Measurements from ENCODE around the gene TRIM15.

TRIM15 gene

DNA sequence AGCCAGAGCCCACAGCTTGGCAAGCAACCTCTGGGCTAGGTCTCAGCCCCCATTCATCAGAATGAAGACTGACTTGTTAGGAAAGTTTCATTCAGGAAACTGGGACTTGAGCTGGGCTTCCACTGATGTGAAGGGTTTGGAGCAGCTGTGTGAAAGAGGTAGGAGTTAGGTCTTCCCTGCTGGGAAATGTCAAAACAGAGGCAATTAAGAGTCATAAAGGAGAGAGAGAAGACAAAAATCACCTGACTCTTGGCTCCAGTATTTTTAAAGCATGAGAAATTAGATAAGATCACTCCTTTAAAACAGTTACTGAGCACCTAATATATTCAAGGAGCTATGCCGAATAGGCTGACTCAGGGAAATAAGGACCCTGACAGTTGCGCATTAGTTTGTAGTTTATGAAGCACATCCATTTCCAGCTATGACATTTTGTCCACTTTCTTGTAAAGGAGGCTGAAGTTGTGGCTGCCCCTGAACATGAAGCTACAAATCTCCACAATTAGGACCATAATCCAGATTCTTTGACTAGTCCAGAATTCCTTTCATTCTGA lies 31.3 kb upstream of the TRIM15 start:
- H3K27ac ChIP-seq (ENCODE audit: low read depth, low read length, poor library complexity, severe bottlenecking), result no peak overlapping the region
- no peaks in the 10 kb centered on the region for H3K9me2 ChIP-seq (ENCODE audit: low read depth, low read length)
- no peaks in the 10 kb centered on the region for H4K20me1 ChIP-seq (ENCODE audit: insufficient read depth, low read length)
- no peak overlapping the region for H3K9ac ChIP-seq (ENCODE audit: low read length)
- peaks cover 5% of the 10 kb centered on the region; the same call in 1 of the 2 replicates for H3K27me3 ChIP-seq (ENCODE audit: insufficient read depth, low read length)
- no peaks in the 10 kb centered on the region for H3K9me3 ChIP-seq (ENCODE audit: low read length)
- H2AFZ ChIP-seq (ENCODE audit: low read length), result no peak overlapping the region
- H3K36me3 ChIP-seq (ENCODE audit: insufficient read depth, low read length), result no peaks in the 10 kb centered on the region
- H3K79me2 ChIP-seq (ENCODE audit: insufficient read depth, low read length), result no peaks in the 10 kb centered on the region
- H3K4me3 ChIP-seq (ENCODE audit: low read depth, low read length, poor library complexity, severe bottlenecking), result no peak overlapping the region
- H3K4me2 ChIP-seq (ENCODE audit: low read length), result no peak overlapping the region
- no peaks in the 10 kb centered on the region for H3F3A ChIP-seq (ENCODE audit: insufficient read depth, low read length)
- TF ChIP-seq, protein P1, sequence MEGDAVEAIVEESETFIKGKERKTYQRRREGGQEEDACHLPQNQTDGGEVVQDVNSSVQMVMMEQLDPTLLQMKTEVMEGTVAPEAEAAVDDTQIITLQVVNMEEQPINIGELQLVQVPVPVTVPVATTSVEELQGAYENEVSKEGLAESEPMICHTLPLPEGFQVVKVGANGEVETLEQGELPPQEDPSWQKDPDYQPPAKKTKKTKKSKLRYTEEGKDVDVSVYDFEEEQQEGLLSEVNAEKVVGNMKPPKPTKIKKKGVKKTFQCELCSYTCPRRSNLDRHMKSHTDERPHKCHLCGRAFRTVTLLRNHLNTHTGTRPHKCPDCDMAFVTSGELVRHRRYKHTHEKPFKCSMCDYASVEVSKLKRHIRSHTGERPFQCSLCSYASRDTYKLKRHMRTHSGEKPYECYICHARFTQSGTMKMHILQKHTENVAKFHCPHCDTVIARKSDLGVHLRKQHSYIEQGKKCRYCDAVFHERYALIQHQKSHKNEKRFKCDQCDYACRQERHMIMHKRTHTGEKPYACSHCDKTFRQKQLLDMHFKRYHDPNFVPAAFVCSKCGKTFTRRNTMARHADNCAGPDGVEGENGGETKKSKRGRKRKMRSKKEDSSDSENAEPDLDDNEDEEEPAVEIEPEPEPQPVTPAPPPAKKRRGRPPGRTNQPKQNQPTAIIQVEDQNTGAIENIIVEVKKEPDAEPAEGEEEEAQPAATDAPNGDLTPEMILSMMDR (IDR thresholded peaks at IDR 0.05; ENCODE audit: low read length), result no peak
- no peak for TF ChIP-seq EZH2 (IDR thresholded peaks at IDR 0.05; ENCODE audit: borderline replicate concordance, low read length)
- H3K4me1 ChIP-seq (ENCODE audit: insufficient read depth, low read length, severe bottlenecking), result peaks cover 4% of the 10 kb centered on the region

DNA sequence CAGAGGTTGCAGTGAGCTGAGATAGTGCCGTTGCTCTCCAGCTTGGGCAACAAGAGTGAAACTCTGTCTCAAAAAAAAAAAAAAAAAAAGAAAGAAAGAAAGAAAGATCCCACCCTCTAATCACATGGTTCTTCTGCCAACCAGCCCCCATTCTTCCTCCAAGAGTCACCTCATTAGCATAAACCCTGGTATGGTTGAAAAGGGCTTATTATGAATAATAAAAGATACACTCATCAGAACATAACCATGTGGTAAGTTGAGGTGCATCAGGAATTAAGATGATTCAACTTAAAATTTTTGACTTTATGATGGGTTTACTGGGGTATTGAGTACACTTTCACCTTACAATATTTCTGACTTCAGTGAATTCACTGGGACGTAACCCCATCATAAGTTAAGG lies 28.2 kb upstream of the TRIM15 start:
- H3K4me2 ChIP-seq (ENCODE audit: low read length), result no peak overlapping the region
- H3K9me2 ChIP-seq (ENCODE audit: low read depth, low read length), result no peaks in the 10 kb centered on the region
- H3K27me3 ChIP-seq (ENCODE audit: insufficient read depth, low read length), result peaks cover 5% of the 10 kb centered on the region; the same call in 1 of the 2 replicates
- H4K20me1 ChIP-seq (ENCODE audit: insufficient read depth, low read length), result no peaks in the 10 kb centered on the region
- H3F3A ChIP-seq (ENCODE audit: insufficient read depth, low read length), result no peaks in the 10 kb centered on the region
- H3K9ac ChIP-seq (ENCODE audit: low read length), result no peak overlapping the region
- no peak overlapping the region for H3K27ac ChIP-seq (ENCODE audit: low read depth, low read length, poor library complexity, severe bottlenecking)
- no peaks in the 10 kb centered on the region for H3K36me3 ChIP-seq (ENCODE audit: insufficient read depth, low read length)
- no peaks in the 10 kb centered on the region for H3K9me3 ChIP-seq (ENCODE audit: low read length)
- H3K4me3 ChIP-seq (ENCODE audit: low read depth, low read length, poor library complexity, severe bottlenecking), result no peak overlapping the region
- peaks cover 4% of the 10 kb centered on the region for H3K4me1 ChIP-seq (ENCODE audit: insufficient read depth, low read length, severe bottlenecking)
- no peak overlapping the region for H2AFZ ChIP-seq (ENCODE audit: low read length)
- H3K79me2 ChIP-seq (ENCODE audit: insufficient read depth, low read length), result no peaks in the 10 kb centered on the region
- TF ChIP-seq, protein P1 (IDR thresholded peaks at IDR 0.05; ENCODE audit: low read length), result no peak
- no peak for TF ChIP-seq EZH2 (IDR thresholded peaks at IDR 0.05; ENCODE audit: borderline replicate concordance, low read length)

DNA sequence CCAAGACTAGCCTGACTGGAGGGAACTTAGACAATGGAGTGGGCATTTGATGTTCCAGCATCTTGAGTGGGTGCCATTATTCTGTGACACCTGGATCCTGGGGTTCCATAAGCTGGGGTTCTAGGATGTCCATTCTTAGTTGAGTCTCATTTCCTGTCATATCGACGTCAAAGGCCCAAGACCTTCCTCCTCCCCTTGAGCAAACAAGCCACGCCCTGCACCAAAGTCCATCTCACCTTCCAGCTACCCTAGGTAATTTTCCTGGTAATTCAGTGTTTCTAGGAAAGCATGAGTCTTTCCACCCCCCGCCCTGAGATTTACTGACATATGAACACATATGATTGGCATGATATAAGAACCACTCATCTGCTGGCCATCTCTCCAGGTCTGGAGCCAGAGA lies 27.6 kb upstream of the TRIM15 start, which contains the start of gene TRIM40:
Gene TRIM40 (plus strand): TSS at position 384 of the 400 bp plus-strand sequence. CDS start 897 bp downstream, outside the sequence.
- no peak within 1 kb of the TSS for H3K9ac ChIP-seq (ENCODE audit: low read length)
- no peak within 1 kb of the TSS for H3K4me3 ChIP-seq (ENCODE audit: low read depth, low read length, poor library complexity, severe bottlenecking)
- H3K27me3 ChIP-seq (ENCODE audit: insufficient read depth, low read length), result peaks cover under 1% of the 10 kb centered on the region; the same call in 1 of the 2 replicates
- H3K27ac ChIP-seq (ENCODE audit: low read depth, low read length, poor library complexity, severe bottlenecking), result no peak within 1 kb of the TSS
- peaks cover 2% of the 10 kb centered on the region for H3K4me1 ChIP-seq (ENCODE audit: insufficient read depth, low read length, severe bottlenecking)
- H3K36me3 ChIP-seq (ENCODE audit: insufficient read depth, low read length), result no peaks in the 10 kb centered on the region
- H3K9me3 ChIP-seq (ENCODE audit: low read length), result no peaks in the 10 kb centered on the region
- TF ChIP-seq, protein P1 (IDR thresholded peaks at IDR 0.05; ENCODE audit: low read length), result no peak
- no peak for TF ChIP-seq EZH2 (IDR thresholded peaks at IDR 0.05; ENCODE audit: borderline replicate concordance, low read length)
- no peak within 1 kb of the TSS for H2AFZ ChIP-seq (ENCODE audit: low read length)
- no peaks in the 10 kb centered on the region for H3K9me2 ChIP-seq (ENCODE audit: low read depth, low read length)
- H4K20me1 ChIP-seq (ENCODE audit: insufficient read depth, low read length), result no peaks in the 10 kb centered on the region
- H3K4me2 ChIP-seq (ENCODE audit: low read length), result no peak within 1 kb of the TSS
- H3K79me2 ChIP-seq (ENCODE audit: insufficient read depth, low read length), result no peaks in the 10 kb centered on the region
- H3F3A ChIP-seq (ENCODE audit: insufficient read depth, low read length), result no peaks in the 10 kb centered on the region
